GM19351 (cell line): ENCODE data around the gene ACSS3.
"Not testable (repeated sequence)": the region's sequence is repeated elsewhere in the genome, so short reads cannot be mapped to it uniquely, and the experiment has no call there.

ENCODE experiments used
- ATAC-seq: cut with Tn5 transposase; IDR thresholded peaks from one replicate; pipeline ENCODE4 v1.9.1; 2021; ENCODE audit warnings: mild to moderate bottlenecking, moderate library complexity; ENCODE audit not compliant: unreplicated experiment

The ACSS3 gene, protein sequence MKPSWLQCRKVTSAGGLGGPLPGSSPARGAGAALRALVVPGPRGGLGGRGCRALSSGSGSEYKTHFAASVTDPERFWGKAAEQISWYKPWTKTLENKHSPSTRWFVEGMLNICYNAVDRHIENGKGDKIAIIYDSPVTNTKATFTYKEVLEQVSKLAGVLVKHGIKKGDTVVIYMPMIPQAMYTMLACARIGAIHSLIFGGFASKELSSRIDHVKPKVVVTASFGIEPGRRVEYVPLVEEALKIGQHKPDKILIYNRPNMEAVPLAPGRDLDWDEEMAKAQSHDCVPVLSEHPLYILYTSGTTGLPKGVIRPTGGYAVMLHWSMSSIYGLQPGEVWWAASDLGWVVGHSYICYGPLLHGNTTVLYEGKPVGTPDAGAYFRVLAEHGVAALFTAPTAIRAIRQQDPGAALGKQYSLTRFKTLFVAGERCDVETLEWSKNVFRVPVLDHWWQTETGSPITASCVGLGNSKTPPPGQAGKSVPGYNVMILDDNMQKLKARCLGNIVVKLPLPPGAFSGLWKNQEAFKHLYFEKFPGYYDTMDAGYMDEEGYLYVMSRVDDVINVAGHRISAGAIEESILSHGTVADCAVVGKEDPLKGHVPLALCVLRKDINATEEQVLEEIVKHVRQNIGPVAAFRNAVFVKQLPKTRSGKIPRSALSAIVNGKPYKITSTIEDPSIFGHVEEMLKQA

DNA sequence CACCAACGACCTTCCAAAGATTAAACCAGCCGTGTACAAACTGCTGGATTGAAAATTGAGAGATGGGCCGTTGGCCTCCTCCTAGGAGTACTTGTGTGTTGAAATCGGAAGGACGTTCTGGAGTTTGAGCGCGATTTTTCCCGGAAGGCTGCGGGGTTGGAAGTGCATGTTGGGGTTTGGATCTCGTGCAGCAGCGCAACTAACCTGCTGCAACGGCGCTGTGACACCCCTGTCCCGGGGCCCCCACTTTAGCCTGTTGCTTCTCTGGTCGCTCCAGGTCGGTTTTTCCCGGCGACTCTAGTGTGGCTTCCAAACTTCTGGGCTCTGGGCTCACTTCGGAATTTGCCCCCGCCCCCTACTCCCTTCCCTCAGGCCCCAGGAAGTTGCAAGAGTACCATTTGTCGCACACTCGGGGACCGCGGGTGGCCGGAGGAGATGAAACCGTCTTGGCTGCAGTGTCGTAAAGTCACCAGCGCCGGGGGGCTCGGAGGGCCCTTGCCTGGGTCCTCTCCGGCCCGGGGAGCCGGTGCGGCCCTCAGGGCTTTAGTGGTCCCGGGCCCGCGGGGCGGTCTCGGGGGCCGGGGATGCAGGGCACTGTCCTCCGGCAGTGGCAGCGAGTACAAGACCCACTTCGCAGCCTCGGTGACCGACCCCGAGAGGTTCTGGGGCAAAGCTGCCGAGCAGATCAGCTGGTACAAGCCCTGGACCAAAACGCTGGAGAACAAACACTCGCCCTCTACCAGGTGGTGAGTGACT lies at the start of gene ACSS3:
TSS of gene ACSS3 (plus strand) at position 394 of the 756 bp plus-strand sequence. CDS start at position 436, 42 bp downstream.
- no peak for ATAC-seq

DNA sequence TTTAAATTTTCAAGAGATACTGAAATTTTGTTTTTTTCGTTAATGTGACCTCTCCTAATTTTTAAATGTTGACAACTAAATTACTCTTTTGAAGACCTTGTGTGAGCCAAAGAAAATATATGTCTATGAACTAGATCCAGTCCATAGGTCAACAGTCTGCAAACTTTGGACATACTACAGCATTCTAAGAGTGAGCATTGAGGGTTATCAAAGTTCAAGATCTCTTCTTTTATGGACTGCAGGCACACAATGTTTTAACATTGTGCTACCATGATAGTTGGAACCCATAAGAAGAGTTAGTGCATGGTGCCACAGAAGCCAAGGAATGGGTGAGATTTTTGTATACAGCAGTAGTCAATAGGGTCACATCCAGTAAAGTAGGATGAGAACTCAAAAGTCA lies 43.0 kb upstream of the ACSS3 start:
- ATAC-seq: no peak

DNA sequence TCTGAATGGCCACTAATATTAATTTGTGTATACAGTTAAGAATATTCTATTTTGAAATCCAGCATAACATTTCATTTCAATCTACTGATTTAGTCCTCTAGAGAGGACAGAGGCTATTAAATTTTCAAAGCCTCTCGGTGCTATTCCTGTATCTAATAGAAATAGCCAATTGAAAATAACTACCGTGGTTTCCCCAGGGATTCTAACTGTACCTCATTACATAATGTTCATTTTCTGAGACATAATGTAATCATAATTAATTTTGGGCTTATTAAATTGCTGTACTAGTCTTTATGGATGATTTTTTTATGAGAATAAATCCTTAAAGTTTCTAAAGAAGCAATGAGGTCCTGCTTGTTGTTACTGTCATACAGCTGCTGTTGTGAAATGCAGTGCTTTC lies 38.6 kb upstream of the ACSS3 start:
- no peak for ATAC-seq

DNA sequence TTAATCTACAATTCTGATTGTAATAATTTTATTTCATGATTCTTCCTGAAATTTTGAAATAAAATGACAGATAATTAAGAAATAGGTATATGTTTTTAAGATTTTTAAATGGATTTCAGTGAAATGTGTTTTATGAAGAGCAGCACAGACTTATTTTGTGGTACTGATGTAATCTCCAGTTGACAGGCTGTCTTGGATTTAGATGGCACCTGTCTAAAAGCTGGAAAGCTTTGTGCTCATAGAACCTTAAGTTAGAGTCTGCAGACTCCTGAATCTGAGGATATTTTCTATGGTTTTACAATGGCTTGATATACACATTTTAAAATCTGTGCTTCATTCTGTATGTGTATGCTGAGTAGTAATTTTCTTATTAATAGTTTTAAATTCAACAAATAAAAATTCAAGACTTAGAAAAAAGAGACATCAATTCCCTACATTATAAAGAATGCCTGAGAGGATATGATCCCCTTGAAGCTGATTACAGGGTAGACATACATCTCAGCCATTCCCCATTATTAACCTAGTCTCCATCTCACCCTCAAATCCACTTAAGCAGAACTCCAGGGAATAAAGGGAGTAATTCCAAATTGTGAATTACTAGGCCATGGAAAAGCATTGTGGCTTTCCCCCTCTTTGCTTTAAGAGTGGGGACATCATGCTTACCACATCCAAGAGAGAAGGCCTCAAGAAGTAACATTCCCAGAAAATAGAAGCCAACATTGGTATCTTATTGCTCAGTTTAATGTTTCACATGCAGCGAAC lies 33.7 kb upstream of the ACSS3 start:
- no peak for ATAC-seq

DNA sequence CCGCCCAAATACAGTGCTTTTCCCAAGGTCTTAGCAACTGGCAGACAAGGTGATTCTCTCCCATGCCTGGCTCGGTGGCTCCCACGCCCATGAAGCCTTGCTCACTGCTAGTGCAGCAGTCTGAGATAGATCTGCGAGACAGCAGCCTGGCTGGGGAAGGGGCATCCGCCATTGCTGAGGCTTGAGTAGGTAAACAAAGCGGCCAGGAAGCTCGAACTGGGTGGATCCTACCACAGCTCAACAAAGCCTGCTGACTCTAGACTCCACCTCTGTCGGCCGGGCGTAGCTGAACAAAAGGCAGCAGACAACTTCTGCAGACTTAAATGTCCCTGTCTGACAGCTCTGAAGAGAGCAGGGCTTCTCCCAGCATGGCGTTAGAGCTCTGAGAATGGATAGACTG lies 12.9 kb upstream of the ACSS3 start:
- ATAC-seq: not testable (repeated sequence)

DNA sequence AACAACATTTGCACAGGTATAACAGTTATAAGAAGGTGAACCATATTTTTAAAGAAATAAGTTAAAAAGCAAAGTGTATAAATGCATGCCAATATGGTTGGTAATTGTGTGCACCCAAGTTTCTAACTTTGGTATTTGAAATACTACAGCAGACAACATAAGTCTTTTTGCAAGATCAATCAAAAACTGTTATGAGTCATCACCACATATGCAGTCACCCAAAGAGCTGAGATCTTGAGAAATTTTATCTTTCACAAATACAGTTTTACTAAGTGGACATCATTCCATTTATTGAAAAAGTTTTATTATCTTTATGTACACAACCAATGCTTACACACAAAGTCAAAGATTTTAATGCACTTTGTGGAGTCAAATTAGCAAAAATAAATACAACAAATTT lies 7.0 kb upstream of the ACSS3 start:
- no peak for ATAC-seq

DNA sequence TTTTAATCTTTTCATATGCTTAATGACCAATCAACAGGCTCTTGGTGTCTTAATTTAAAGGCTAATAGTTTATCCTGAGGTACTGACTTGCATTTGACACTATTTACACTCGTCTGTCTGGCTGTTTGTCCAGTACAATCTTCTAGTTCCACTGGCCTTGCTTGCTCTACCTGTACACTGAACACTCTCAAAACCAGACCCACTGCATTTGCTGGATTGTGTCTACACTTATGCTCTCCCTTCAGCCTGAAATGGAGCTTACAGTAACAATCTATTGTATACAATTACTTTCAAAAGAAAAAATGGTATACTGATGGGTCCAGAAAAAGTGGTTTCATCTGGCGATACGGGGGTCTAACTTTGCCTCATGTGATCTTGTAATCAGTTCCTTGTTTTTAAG lies 2.3 kb upstream of the ACSS3 start:
- ATAC-seq: no peak

DNA sequence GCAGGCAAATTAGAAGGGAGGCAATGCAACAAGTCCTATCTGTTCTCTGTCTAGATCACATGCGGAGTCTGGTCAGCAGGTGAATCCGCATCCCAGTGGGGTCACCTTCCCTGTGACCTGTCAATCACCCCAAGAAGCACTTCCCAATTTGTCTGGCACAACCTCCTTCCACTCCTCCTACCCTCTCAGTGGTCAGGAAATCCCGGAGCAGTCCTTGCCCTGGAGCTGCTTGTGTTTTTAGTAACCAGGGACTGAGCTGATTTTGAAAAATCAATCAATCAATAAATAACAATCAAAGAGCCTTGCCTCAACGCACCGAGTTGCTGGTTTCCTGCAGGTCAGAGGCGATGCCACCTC lies 572 bp upstream of the ACSS3 start:
- ATAC-seq: no peak

DNA sequence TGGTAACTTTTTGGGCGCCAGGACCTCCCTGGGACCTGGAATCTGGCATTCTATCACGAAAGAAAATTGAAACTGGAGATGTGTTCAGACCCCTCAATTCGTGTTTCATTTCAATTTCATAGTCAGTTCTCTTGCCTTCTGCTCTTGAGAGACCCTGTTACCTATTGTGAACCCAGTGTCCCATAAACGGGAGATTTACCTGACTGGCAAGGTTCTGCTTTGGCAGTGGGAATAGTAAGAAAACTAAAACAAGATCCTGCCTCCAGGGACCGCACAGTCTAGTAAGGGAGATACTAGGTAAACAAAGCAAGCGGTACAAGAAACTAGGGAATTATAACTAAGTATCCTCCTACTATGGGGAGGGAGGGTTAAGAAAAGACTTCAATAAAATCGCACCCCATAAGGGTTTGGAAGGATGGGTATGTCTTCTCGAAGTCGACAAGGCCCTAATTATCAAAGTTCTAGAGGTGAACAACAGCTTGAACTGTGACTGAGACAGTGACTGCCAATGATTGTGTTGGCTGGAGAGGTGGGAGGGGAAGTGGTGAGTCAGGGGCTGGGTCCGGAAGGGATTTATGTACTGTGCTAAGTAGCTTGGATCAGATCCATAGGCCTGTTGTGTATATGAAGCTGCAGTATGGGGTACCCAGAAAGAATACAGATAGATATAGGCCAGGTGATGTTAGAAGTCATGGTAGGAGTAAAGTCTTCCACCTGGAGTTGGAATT lies 754 bp downstream of the ACSS3 start:
- no peak for ATAC-seq

DNA sequence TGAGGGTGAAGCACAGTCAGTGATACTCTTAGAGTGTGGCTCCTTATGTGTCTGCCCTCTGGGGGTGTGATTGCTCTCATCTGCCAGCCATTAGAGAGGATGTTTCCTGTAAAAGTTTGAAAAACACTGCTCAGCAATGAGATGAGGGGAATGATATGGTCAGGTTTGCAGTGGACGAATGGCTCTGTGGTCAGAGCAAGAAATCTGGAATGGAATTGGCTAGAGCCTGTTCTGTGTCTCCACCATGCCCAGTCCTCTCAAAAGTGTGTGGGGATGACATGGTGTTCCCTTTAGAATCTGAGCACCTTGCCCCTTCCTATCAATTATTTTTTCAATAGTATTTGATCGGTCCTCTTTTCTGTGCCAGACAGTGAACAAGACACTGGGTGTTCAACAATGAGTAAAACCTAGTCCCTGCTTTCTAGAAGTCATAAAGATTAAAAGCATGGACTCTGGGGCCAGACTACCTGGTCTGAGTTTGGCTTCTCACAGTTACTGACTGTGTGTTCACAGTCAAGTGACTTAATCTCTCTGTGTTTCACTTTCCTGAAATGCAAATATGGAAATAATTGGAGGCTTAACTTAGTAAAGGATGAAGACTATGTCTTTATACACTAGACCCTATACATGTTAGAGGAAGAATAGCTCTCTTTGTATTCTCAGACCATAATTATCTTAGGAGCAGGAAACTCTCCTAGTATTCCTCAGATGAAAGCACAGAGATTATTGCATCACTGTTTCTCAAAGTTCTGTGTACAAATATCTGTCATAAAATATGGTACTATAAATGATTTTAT lies 1.6 kb downstream of the ACSS3 start:
- ATAC-seq: no peak

DNA sequence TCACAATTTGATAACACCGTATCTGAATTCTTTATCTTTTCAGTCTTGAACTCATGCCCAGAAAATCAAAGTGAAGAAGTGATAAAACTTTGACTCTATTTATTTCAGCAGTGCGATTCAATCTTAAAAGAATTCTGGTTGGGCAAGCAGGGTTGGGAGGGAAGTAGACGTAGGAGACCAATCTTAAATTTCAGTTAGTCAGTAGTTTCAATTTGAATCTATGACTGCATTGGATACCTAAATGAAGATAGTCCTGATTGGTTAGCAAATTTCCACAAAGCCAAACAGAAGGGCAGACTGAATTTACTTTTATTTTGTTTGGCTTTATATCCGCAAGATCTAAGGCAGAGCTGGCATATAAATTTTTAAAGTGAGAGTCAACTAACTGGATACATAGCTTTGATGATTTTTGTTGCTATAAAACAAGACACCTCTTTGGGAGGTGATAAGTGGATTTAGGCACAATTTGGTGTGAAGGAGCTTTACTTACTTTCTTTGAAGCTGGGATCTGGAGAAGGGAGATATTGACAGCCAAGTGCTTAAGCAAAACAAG lies 2.6 kb downstream of the ACSS3 start:
- no peak for ATAC-seq

DNA sequence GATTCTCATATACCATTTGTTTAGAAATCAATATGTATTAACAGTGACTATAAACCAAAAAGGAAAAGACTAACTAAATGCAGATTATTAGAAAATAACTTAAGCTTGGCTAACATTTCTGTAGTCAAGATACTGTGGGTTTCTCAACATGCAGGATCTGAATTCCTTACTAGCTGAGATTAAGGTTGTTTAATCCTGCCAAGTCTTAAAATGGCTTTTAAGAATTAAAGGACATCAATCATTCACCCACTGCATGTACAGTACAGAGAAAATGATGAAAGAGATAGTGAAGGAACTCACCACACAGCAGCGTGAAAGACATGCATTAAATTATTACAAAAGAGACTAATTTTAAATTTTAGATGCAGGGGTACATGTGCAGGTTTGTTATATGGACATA lies 3.8 kb downstream of the ACSS3 start:
- no peak for ATAC-seq

DNA sequence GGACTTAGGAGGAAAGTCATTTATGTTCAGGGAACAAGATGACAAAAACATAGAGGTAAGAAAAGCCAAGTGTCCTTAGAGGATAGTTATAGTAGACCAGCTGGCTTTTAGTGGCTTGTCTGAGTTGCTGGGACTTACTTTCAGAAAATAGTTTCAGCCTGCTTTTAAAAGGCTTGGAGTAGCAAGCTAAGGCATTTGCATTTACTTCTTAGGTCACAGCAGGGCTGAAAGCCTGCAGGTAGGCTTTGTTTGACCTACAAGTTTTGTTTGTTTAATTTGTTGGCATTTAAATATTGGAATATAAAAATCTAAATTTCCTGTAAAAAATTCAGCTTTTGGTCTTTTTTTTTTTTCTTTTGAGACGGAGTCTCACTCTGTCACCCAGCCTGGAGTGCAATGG lies 5.1 kb downstream of the ACSS3 start:
- no peak for ATAC-seq

DNA sequence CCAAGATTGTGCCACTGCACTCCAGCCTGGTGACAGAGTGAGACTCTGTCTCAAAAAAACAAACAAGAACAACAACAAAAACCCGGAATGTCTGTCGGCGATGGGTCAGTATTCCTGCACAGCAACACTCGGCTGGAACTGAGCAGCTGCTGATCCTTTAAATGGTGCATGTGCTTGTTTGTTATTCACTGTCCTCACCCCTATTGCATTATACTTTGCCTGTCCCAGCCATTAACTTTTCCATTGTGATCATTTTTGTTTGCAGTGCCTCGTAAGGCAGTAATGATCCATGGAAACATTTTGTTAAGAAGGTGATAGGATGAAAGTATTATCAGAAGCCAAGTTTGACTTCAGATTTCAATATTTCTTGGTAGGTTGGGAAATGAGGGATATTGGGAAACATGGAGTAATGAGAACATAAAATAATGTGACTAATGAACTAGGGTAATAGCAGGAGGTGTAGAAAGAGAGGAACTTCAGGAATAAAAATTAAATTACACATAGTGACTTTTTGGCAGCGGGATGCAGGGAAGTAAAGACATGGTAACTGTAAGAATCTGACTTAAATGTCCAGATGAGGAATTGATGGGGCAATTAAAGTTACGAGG lies 6.1 kb downstream of the ACSS3 start:
- ATAC-seq: no peak

DNA sequence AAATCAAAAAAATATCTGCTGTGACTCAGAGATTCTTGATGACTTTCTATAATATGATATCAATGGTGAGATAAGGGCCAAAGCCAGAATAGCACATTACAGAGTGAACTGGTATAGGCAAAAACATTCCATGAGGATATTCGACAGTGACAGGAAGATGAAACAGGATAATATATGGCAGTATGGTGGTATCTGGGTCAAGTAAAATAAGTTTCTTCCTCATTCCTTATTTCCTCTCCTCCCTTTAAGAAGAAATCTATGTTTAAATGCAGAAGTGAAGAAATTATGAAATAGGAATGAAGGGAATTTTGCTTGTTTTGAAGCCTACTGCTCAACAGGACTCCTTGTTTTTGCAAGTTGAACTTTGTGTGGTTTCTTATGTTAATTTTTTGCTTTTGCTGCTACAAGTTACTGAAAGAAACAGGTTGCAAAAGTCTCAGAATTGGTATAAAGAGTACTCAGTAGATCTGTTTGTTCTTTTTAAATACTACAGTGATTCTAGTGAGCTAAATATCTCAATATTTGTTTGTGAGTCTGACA lies 7.0 kb downstream of the ACSS3 start:
- no peak for ATAC-seq

DNA sequence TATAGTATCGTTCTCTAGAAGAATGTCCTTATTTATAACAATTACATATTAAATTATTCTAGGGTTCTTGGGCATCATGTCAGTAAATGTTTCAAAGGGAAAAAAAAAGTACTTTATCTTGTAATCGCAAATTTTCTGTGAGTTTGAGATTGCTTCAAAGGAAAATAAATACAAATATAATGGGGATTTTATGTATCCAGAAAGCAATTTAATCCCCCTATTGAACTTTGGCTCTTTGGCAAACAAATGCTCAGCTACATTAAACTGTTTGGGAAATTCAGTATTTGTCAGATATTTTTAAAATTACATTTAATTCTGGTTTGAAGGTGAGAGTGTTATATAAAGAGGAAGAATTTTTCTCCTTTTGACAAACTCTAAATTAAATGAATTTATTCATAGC lies 8.0 kb downstream of the ACSS3 start:
- ATAC-seq: no peak

DNA sequence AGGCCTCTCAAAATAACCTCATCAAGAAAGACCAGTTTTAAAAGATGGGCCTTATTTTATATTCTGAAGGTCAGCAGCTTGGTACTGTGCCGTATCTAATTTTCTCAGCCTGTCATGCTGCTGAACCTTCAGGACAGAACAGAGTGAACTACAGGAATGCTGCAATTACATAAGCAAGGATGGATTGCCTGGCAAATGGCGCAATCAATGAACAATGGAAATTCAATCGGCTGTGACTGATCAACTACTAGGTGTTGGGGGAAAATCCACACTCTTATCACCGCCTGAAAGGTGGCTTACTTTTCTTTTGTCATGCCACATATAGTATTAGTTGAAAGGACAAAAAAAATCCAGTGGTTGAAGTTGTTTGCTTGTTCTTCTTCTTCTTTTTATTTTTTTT lies 8.5 kb downstream of the ACSS3 start:
- no peak for ATAC-seq

DNA sequence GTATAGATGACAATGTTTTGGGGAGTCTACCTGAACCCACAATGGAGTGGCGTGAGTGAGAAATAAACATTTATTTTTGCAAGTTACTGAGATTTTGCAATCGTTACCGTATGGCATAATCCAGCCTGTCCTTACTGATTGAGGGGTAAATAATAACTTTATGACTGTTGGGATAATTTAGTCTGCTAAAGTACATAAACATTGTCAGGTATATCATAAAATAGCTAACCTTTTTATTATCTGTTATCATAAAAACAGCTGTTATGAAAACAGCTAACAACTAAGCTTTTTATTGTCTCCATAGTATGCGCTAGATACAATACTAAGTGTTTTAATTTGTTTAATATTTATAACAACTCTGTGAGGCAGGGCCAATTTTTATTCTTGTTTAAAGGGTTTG lies 10.3 kb downstream of the ACSS3 start:
- ATAC-seq: no peak

DNA sequence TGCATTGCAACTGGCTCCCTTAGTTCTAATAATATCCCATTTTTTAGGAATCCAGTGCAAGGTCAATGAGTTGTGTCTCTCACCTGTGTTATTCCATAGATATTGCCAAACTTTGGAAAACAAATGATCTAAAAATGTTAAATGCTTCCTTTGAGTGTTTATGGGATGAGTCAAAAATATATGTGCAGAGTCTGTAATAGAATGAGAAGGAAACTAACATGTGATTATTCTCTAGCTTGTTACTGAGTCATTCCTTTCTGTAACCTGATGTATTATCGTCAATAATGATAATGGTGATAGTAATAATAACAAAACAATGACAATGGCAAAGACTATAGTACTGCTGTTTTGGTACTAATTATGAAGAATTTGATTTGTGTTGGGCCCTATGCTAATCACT lies 11.5 kb downstream of the ACSS3 start:
- ATAC-seq: no peak
